K562 (cell line): ENCODE results near the gene TARBP2. TPM values are rescaled to one million over a fixed set of nuclear protein-coding genes. Genes with fewer than 3 reads are reported as not detected.

Source experiments
- BRD9 ChIP-seq: fragments of 450-650 bp; IDR thresholded peaks from 2 replicates; pipeline ENCODE4 v1.6.1; 2018; ENCODE audit warnings: low read depth; ENCODE audit not compliant: partially characterized antibody
- CREB3L1 ChIP-seq: fragments of 450-650 bp; IDR thresholded peaks from 2 replicates; pipeline ENCODE4 v1.6.1; 2014; ENCODE audit warnings: low read depth, mild to moderate bottlenecking, moderate library complexity, borderline replicate concordance
- DNMT1 ChIP-seq: fragments of 450-650 bp; IDR thresholded peaks from 2 replicates; pipeline ENCODE4 v1.6.1; 2016; ENCODE audit warnings: antibody characterized with exemption, mild to moderate bottlenecking
- ETS1 ChIP-seq: conservative IDR thresholded peaks from 2 replicates; pipeline ENCODE4 v1.6.1; 2011; ENCODE audit warnings: low read depth, mild to moderate bottlenecking, low read length; ENCODE audit not compliant: control insufficient read depth
- GABPB1 ChIP-seq: sonication (generic); formaldehyde crosslinking; IDR thresholded peaks from 2 replicates; pipeline ENCODE4 v1.8.0; 2022; ENCODE audit warnings: mild to moderate bottlenecking, missing genetic modification reagents
- HDGF ChIP-seq: fragments of 450-650 bp; IDR thresholded peaks from 2 replicates; pipeline ENCODE4 v1.6.1; 2016
- KAT7 ChIP-seq: sonication (generic); formaldehyde crosslinking; IDR thresholded peaks from 2 replicates; pipeline ENCODE4 v1.8.0; 2022; ENCODE audit warnings: missing genetic modification reagents, mild to moderate bottlenecking, borderline replicate concordance
- KLF6 ChIP-seq: fragments of 250-450 bp; sonication (Bioruptor Pico); IDR thresholded peaks from 2 replicates; pipeline ENCODE4 v1.4.0; 2020; ENCODE audit warnings: mild to moderate bottlenecking, moderate library complexity, borderline replicate concordance
- NRF1 ChIP-seq, 2 experiments: fragments of 450-650 bp; IDR thresholded peaks in 1 of 2; conservative IDR thresholded peaks in 1 of 2; 2 replicates each; pipeline ENCODE4 v1.6.1; 2014; ENCODE audit warnings: mild to moderate bottlenecking in 2 of 2
- OTX1 ChIP-seq: fragments of 450-650 bp; formaldehyde crosslinking; IDR thresholded peaks from 2 replicates; pipeline ENCODE4 v1.4.0; 2022; ENCODE audit warnings: mild to moderate bottlenecking
- POLR2A ChIP-seq: fragments of 450-650 bp; conservative IDR thresholded peaks from 2 replicates; pipeline ENCODE4 v1.6.1; 2016
- SMAD4 ChIP-seq: fragments of 250-450 bp; sonication (Bioruptor Pico); conservative IDR thresholded peaks from 2 replicates; pipeline ENCODE4 v1.8.0; 2021; ENCODE audit warnings: inconsistent platforms, mild to moderate bottlenecking, moderate library complexity
- SRSF7 ChIP-seq: fragments of 200-400 bp; formaldehyde crosslinking; optimal IDR thresholded peaks from 2 replicates; pipeline ENCODE3; 2017; ENCODE audit warnings: mild to moderate bottlenecking, low read depth, low read length
- TEAD1 ChIP-seq, 2 experiments: fragments of 450-650 bp in 1 of 2; sonication (generic) in 1 of 2; formaldehyde crosslinking; IDR thresholded peaks; 2 replicates each; pipeline versions ENCODE4 v1.4.0 to v1.8.0; 2020 to 2022; ENCODE audit warnings: mild to moderate bottlenecking in 2 of 2, missing genetic modification reagents in 1 of 2
- TGIF2 ChIP-seq: sonication (generic); formaldehyde crosslinking; IDR thresholded peaks from 2 replicates; pipeline ENCODE4 v1.8.1; 2022; ENCODE audit warnings: mild to moderate bottlenecking, missing genetic modification reagents, moderate library complexity
- ZNF174 ChIP-seq: fragments of 250-450 bp; sonication (Bioruptor Pico); IDR thresholded peaks from 2 replicates; pipeline ENCODE4 v1.4.0; 2020; ENCODE audit warnings: mild to moderate bottlenecking
- ZNF24 ChIP-seq: fragments of 450-650 bp; IDR thresholded peaks from 2 replicates; pipeline ENCODE4 v1.6.1; 2016
- ZNF253 ChIP-seq: fragments of 250-450 bp; sonication (Bioruptor Pico); conservative IDR thresholded peaks from 2 replicates; pipeline ENCODE4 v1.6.1; 2021; ENCODE audit warnings: mild to moderate bottlenecking
- ZNF280A ChIP-seq: fragments of 450-650 bp; IDR thresholded peaks from 2 replicates; pipeline ENCODE4 v1.6.1; 2018; ENCODE audit warnings: mild to moderate bottlenecking, low read depth; ENCODE audit not compliant: partially characterized antibody
- polyA plus RNA-seq, 8 experiments: library from polyadenylated mRNA; depleted of rRNA in 4 of 8; stranded (reverse) in 5 of 8; unstranded in 3 of 8; fragments of >200 nt; fragmentation: Nextera tagmentation in 2 of 8; fragmentation: Illumina TruSeq in 1 of 8; extraction: Ambion mirVana in 2 of 8; extraction: Trizol in 1 of 8; gene quantifications; 2 replicates each; pipeline versions ENCODE4 v1.2.1 to v1.2.3, GENCODE V29; 2011 to 2014; ENCODE audit warnings: inconsistent platforms in 1 of 8, missing spikeins in 1 of 8
- total RNA-seq, 7 experiments: library from RNA; depleted of rRNA in 6 of 7; stranded (reverse); fragments of >200 nt in 6 of 7; fragmentation: Illumina TruSeq in 2 of 7; extraction: Trizol in 2 of 7; gene quantifications; 2 replicates each; pipeline versions ENCODE4 v1.2.1 to v1.2.3, GENCODE V29; 2011 to 2021; ENCODE audit warnings: low replicate concordance in 1 of 7
- TF ChIP-seq, protein P1 (sequence below), 2 experiments: fragments of 450-650 bp in 1 of 2; sonication (generic) in 1 of 2; formaldehyde crosslinking in 1 of 2; IDR thresholded peaks in 1 of 2; conservative IDR thresholded peaks in 1 of 2; 2 replicates each; pipeline versions ENCODE4 v1.6.1 to v1.8.1; 2016 to 2023; ENCODE audit warnings: mild to moderate bottlenecking in 2 of 2, moderate library complexity in 2 of 2, inconsistent platforms in 1 of 2, missing genetic modification reagents in 1 of 2
- TF ChIP-seq, protein P2 (sequence below): fragments of 450-650 bp; IDR thresholded peaks from 2 replicates; pipeline ENCODE4 v1.6.1; 2017; ENCODE audit warnings: antibody characterized with exemption

Gene TARBP2
- total and polyA plus RNA-seq, 9 of the 15 experiments (the other 6 are each of a cell fraction or from before 2014, with no cell fraction given): 5.6 to 69.0 (median 44.6) TPM

DNA sequence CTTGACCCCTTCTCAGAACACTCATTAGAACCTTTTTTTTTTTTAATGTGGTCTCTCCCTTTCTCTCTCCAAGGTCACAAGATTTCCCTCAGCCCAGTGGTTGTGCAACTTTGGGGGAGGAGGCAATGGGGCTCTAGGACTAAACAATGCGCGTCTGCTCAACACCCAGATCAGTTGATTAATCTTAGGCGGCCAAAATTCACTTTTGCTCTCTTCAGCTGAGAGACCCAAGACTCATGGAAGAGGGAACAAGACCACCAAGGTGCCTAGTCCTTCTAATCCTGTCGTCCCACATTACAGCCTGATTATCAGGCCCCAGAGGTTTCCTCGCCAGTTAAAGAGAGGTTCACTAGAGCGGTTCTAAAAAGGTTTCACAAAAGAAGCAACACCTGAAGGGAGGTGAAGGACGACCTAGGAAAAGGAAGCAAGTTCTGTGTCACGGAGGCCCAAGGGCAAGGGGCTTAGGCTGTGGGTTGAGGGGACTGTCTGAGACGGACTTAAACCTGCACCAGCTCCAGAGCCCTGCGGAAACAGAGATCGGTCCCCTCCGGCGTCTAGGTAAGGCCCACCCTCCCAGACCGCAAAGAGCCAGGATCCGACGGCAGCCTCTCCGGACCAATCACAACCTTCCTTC lies 824 bp upstream of the TARBP2 start (continued):
- no peak for TF ChIP-seq CREB3L1
- TF ChIP-seq ZNF253 (CRISPR knock-in tag): no peak
- 0 out of 2 replicates have a peak, but pooled peaks have one; percentile 51 for TF ChIP-seq DNMT1
- TF ChIP-seq TGIF2 (CRISPR knock-in tag): no peak
- no peak for TF ChIP-seq ZNF174 (CRISPR knock-in tag)
- TF ChIP-seq, protein P1, sequence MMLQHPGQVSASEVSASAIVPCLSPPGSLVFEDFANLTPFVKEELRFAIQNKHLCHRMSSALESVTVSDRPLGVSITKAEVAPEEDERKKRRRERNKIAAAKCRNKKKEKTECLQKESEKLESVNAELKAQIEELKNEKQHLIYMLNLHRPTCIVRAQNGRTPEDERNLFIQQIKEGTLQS (IDR thresholded peaks at IDR 0.05): peak; percentile 49; the same call in 1 of the 2 replicates
- TF ChIP-seq, protein P1 (CRISPR knock-in tag; conservative IDR thresholded peaks at IDR 0.05): no peak
- no peak for TF ChIP-seq KLF6
- TF ChIP-seq HDGF: no peak
- peak; percentile 84; the same call in 1 of the 2 replicates for TF ChIP-seq KAT7 (CRISPR knock-in tag)
- TF ChIP-seq SMAD4 (CRISPR knock-in tag): peak; percentile 56; the same call in 1 of the 2 replicates
- no peak for TF ChIP-seq ZNF280A
- peak; percentile 18; the same call in 1 of the 2 replicates for TF ChIP-seq GABPB1 (CRISPR knock-in tag)
- TF ChIP-seq ZNF24: no peak
- TF ChIP-seq ETS1: no peak; the same call in 1 of the 2 replicates
- TF ChIP-seq POLR2A: peak; percentile 66
- TF ChIP-seq SRSF7: no peak
- TF ChIP-seq, protein P2, sequence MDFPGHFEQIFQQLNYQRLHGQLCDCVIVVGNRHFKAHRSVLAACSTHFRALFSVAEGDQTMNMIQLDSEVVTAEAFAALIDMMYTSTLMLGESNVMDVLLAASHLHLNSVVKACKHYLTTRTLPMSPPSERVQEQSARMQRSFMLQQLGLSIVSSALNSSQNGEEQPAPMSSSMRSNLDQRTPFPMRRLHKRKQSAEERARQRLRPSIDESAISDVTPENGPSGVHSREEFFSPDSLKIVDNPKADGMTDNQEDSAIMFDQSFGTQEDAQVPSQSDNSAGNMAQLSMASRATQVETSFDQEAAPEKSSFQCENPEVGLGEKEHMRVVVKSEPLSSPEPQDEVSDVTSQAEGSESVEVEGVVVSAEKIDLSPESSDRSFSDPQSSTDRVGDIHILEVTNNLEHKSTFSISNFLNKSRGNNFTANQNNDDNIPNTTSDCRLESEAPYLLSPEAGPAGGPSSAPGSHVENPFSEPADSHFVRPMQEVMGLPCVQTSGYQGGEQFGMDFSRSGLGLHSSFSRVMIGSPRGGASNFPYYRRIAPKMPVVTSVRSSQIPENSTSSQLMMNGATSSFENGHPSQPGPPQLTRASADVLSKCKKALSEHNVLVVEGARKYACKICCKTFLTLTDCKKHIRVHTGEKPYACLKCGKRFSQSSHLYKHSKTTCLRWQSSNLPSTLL: peak; percentile 89; the same call in 1 of the 2 replicates
- no peak for TF ChIP-seq NRF1 (conservative IDR thresholded peaks at IDR 0.05 in 1 of 2, IDR thresholded peaks at IDR 0.05 in 1 of 2)
- TF ChIP-seq BRD9: no peak
- TF ChIP-seq TEAD1 (CRISPR knock-in tag; IDR thresholded peaks at IDR 0.05): 0 out of 4 replicates have a peak, but pooled peaks of 1 of the 2 experiments have one; percentile 24
- TF ChIP-seq OTX1 (CRISPR knock-in tag): 0 out of 2 replicates have a peak, but pooled peaks have one; percentile 29
